Effector memory CD4-positive, alpha-beta T cell (primary cell): Measurements from ENCODE around the gene LYRM4.

Experiments
- DNase-seq, 3 donors: peaks; one replicate each; pipeline ENCODE4 v3.0.0-alpha.2; 2020
- H3K27ac ChIP-seq: 2 replicates; pipeline ENCODE4 v1.7.0; 2013; ENCODE audit warnings: mild to moderate bottlenecking, low read length, moderate library complexity; ENCODE audit not compliant: insufficient read depth, poor library complexity, severe bottlenecking
- H3K27me3 ChIP-seq: replicated peaks from 2 replicates; pipeline ENCODE4 v1.7.0; 2013; ENCODE audit warnings: mild to moderate bottlenecking, low read length; ENCODE audit not compliant: insufficient read depth, control insufficient read depth, poor library complexity, severe bottlenecking
- H3K36me3 ChIP-seq: 2 replicates; pipeline ENCODE4 v1.7.0; 2013; ENCODE audit warnings: mild to moderate bottlenecking, low read length, moderate library complexity; ENCODE audit not compliant: control insufficient read depth, insufficient read depth
- H3K4me1 ChIP-seq: 2 replicates; pipeline ENCODE4 v1.7.0; 2013; ENCODE audit warnings: low read length, mild to moderate bottlenecking; ENCODE audit not compliant: control insufficient read depth, insufficient read depth, poor library complexity, severe bottlenecking
- H3K4me3 ChIP-seq: 2 replicates; pipeline ENCODE4 v1.7.0; 2013; ENCODE audit warnings: low read length, low read depth, mild to moderate bottlenecking; ENCODE audit not compliant: insufficient read depth, poor library complexity, severe bottlenecking
- H3K9me3 ChIP-seq: 2 replicates; pipeline ENCODE4 v1.7.0; 2013; ENCODE audit warnings: mild to moderate bottlenecking, low read length, moderate library complexity; ENCODE audit not compliant: control insufficient read depth

LYRM4 gene

GRCh38 chr6:5087389-5087788, 173.4 kb downstream of the LYRM4 start:
- H3K36me3 ChIP-seq = no peaks in the 10 kb centered on the region
- DNase-seq = no peak
- no peaks in the 10 kb centered on the region for H3K4me1 ChIP-seq
- H3K4me3 ChIP-seq = no peak overlapping the region
- peaks cover 14% of the 10 kb centered on the region for H3K27me3 ChIP-seq
- no peaks in the 10 kb centered on the region for H3K9me3 ChIP-seq
- H3K27ac ChIP-seq = no peak overlapping the region

- Histone ChIP-seq H3K27me3 (peaks cover 14% of the 10 kb centered on the region), H3K9me3 (no peaks in the 10 kb centered on the region), H3K27ac (no peak overlapping the region), H3K4me1 (no peaks in the 10 kb centered on the region), H3K4me3 (no peak overlapping the region), H3K36me3 (no peaks in the 10 kb centered on the region)
- DNase-seq = no peak
These were observed 174.4 kb downstream of the LYRM4 start for GRCh38 chr6:5086294-5086890.

GRCh38 chr6:5085648-5086293, 175.0 kb downstream of the LYRM4 start:
- Histone ChIP-seq H3K36me3 (no peaks in the 10 kb centered on the region), H3K9me3 (no peaks in the 10 kb centered on the region), H3K4me1 (no peaks in the 10 kb centered on the region), H3K4me3 (no peak overlapping the region), H3K27me3 (peaks cover 14% of the 10 kb centered on the region), H3K27ac (no peak overlapping the region)
- DNase-seq = no peak

- H3K27ac ChIP-seq = no peak within 1 kb of the TSS
- H3K4me3 ChIP-seq = no peak within 1 kb of the TSS
- H3K4me1 ChIP-seq = no peaks in the 10 kb centered on the region
- no peak for DNase-seq
- H3K27me3 ChIP-seq = peaks cover 11% of the 10 kb centered on the region
- H3K36me3 ChIP-seq = no peaks in the 10 kb centered on the region
- no peaks in the 10 kb centered on the region for H3K9me3 ChIP-seq
These were observed 175.7 kb downstream of the LYRM4 start, which contains the start of gene PPP1R3G for GRCh38 chr6:5084781-5085647. Gene PPP1R3G, plus strand, starts transcription at chr6:5085341. Its CDS starts 145 bp downstream, at chr6:5085486.

- peaks cover 11% of the 10 kb centered on the region for H3K27me3 ChIP-seq
- no peak overlapping the region for H3K27ac ChIP-seq
- no peaks in the 10 kb centered on the region for H3K4me1 ChIP-seq
- no peaks in the 10 kb centered on the region for H3K36me3 ChIP-seq
- H3K4me3 ChIP-seq = no peak overlapping the region
- no peak for DNase-seq
- no peaks in the 10 kb centered on the region for H3K9me3 ChIP-seq
These were observed 176.4 kb downstream of the LYRM4 start for GRCh38 chr6:5084360-5084780.

- H3K4me3 ChIP-seq = no peak overlapping the region
- H3K27me3 ChIP-seq = peaks cover 10% of the 10 kb centered on the region
- H3K27ac ChIP-seq = no peak overlapping the region
These were observed 176.9 kb downstream of the LYRM4 start for GRCh38 chr6:5083813-5084359.

GRCh38 chr6:5083307-5083583, 177.5 kb downstream of the LYRM4 start:
- peaks cover 8% of the 10 kb centered on the region for H3K27me3 ChIP-seq

More at GRCh38 chr6:5083813-5084359, 176.9 kb downstream of the LYRM4 start:
- Histone ChIP-seq H3K36me3 (no peaks in the 10 kb centered on the region), H3K9me3 (no peaks in the 10 kb centered on the region), H3K4me1 (no peaks in the 10 kb centered on the region)
- no peak for DNase-seq

GRCh38 chr6:5082487-5083306, 178.1 kb downstream of the LYRM4 start:
- H3K27ac ChIP-seq = no peak overlapping the region
- no peak overlapping the region for H3K4me3 ChIP-seq
- H3K36me3 ChIP-seq = no peaks in the 10 kb centered on the region
- no peak for DNase-seq
- H3K4me1 ChIP-seq = no peaks in the 10 kb centered on the region
- no peaks in the 10 kb centered on the region for H3K9me3 ChIP-seq
- H3K27me3 ChIP-seq = peaks cover 8% of the 10 kb centered on the region

More at GRCh38 chr6:5083307-5083583, 177.5 kb downstream of the LYRM4 start:
- H3K4me1 ChIP-seq = no peaks in the 10 kb centered on the region
- H3K9me3 ChIP-seq = no peaks in the 10 kb centered on the region
- H3K36me3 ChIP-seq = no peaks in the 10 kb centered on the region
- no peak overlapping the region for H3K27ac ChIP-seq
- no peak for DNase-seq
- no peak overlapping the region for H3K4me3 ChIP-seq

- no peak overlapping the region for H3K27ac ChIP-seq
- DNase-seq = no peak
- no peak overlapping the region for H3K4me3 ChIP-seq
- peaks cover 8% of the 10 kb centered on the region for H3K27me3 ChIP-seq
- H3K36me3 ChIP-seq = no peaks in the 10 kb centered on the region
- no peaks in the 10 kb centered on the region for H3K4me1 ChIP-seq
- no peaks in the 10 kb centered on the region for H3K9me3 ChIP-seq
These were observed 178.8 kb downstream of the LYRM4 start for GRCh38 chr6:5081955-5082354.
